HFFc6 (cell line): ENCODE results near the gene RBMS3. TPM values are rescaled to one million over a fixed set of nuclear protein-coding genes. Genes with fewer than 3 reads are reported as not detected.

Source experiments
- DNase-seq: peaks from one replicate; pipeline ENCODE4 v3.0.0-alpha.2; 2018
- H3K27ac Mint-ChIP-seq: 2 replicates; pipeline ENCODE4 v1.8.0; 2020; ENCODE audit warnings: mild to moderate bottlenecking, mixed read lengths
- H3K27me3 Mint-ChIP-seq: 2 replicates; pipeline ENCODE4 v1.8.0; 2021; ENCODE audit warnings: mild to moderate bottlenecking, moderate library complexity, mixed read lengths; ENCODE audit not compliant: insufficient read depth
- H3K36me3 Mint-ChIP-seq: 2 replicates; pipeline ENCODE4 v1.8.0; 2021; ENCODE audit warnings: low read depth, mixed read lengths
- H3K4me1 Mint-ChIP-seq: 2 replicates; pipeline ENCODE4 v1.8.0; 2020; ENCODE audit warnings: low read depth, mixed read lengths
- H3K4me3 Mint-ChIP-seq: 2 replicates; pipeline ENCODE4 v1.8.0; 2020; ENCODE audit warnings: mild to moderate bottlenecking, moderate library complexity, mixed read lengths
- H3K9me3 Mint-ChIP-seq: 2 replicates; pipeline ENCODE4 v1.8.0; 2020; ENCODE audit warnings: mild to moderate bottlenecking, mixed read lengths
- CTCF ChIP-seq: fragments of 200-600 bp; sonication (generic); IDR thresholded peaks from 2 replicates; pipeline ENCODE4 v1.5.0; 2021; ENCODE audit warnings: antibody characterized with exemption, mild to moderate bottlenecking
- total RNA-seq, 6 experiments: library from RNA; stranded (reverse); fragmentation: NEBNext Ultra II Directional; extraction: Animal tissue kit (Norgen Biotek cat#: 25700); gene quantifications; 2 replicates in 1 of 6; 3 replicates in 5 of 6; pipeline ENCODE4 v1.2.3, GENCODE V29; 2021

RBMS3 gene
- total RNA-seq, 6 experiments from 2014 or later = 22.8 to 46.9 (median 39.4) TPM

GRCh38 chr3:29991198-29991597 is 710.3 kb downstream of the RBMS3 start:
- H3K27ac Mint-ChIP-seq = no peak overlapping the region
- H3K36me3 Mint-ChIP-seq = peaks cover 19% of the 10 kb centered on the region
- no peaks in the 10 kb centered on the region for H3K27me3 Mint-ChIP-seq
- no peaks in the 10 kb centered on the region for H3K4me1 Mint-ChIP-seq
- no peak for TF ChIP-seq CTCF
- DNase-seq = no peak
- peaks cover 3% of the 10 kb centered on the region; the same call in 1 of the 2 replicates for H3K9me3 Mint-ChIP-seq
- H3K4me3 Mint-ChIP-seq = no peak overlapping the region

- DNase-seq = no peak
These were observed 721.9 kb downstream of the RBMS3 start for GRCh38 chr3:30002797-30003196.

GRCh38 chr3:30003741-30004140 is 722.9 kb downstream of the RBMS3 start:
- Mint-ChIP-seq H3K36me3 (no peaks in the 10 kb centered on the region; the same call in 1 of the 2 replicates), H3K4me3 (no peak overlapping the region), H3K27ac (no peak overlapping the region), H3K4me1 (peaks cover 48% of the 10 kb centered on the region), H3K27me3 (no peaks in the 10 kb centered on the region), H3K9me3 (no peaks in the 10 kb centered on the region)
- DNase-seq = no peak
- TF ChIP-seq CTCF = no peak

More at GRCh38 chr3:30002797-30003196, 721.9 kb downstream of the RBMS3 start:
- Mint-ChIP-seq H3K36me3 (no peaks in the 10 kb centered on the region; the same call in 1 of the 2 replicates), H3K27ac (no peak overlapping the region), H3K27me3 (no peaks in the 10 kb centered on the region; the same call in 1 of the 2 replicates), H3K4me3 (no peak overlapping the region), H3K9me3 (no peaks in the 10 kb centered on the region), H3K4me1 (peaks cover 45% of the 10 kb centered on the region)
- no peak for TF ChIP-seq CTCF

- H3K4me1 Mint-ChIP-seq = peaks cover 48% of the 10 kb centered on the region
These were observed 723.6 kb downstream of the RBMS3 start for GRCh38 chr3:30004481-30004880.

GRCh38 chr3:30006111-30006510 is 725.2 kb downstream of the RBMS3 start:
- no peak overlapping the region; the same call in 1 of the 2 replicates for H3K27ac Mint-ChIP-seq
- no peak for TF ChIP-seq CTCF
- DNase-seq = no peak
- H3K9me3 Mint-ChIP-seq = no peaks in the 10 kb centered on the region
- H3K36me3 Mint-ChIP-seq = no peaks in the 10 kb centered on the region
- peaks cover 48% of the 10 kb centered on the region for H3K4me1 Mint-ChIP-seq
- H3K4me3 Mint-ChIP-seq = no peak overlapping the region
- no peaks in the 10 kb centered on the region for H3K27me3 Mint-ChIP-seq

More at GRCh38 chr3:30004481-30004880, 723.6 kb downstream of the RBMS3 start:
- TF ChIP-seq CTCF = no peak
- no peak overlapping the region for H3K27ac Mint-ChIP-seq
- no peaks in the 10 kb centered on the region for H3K27me3 Mint-ChIP-seq
- H3K4me3 Mint-ChIP-seq = no peak overlapping the region
- H3K36me3 Mint-ChIP-seq = no peaks in the 10 kb centered on the region
- H3K9me3 Mint-ChIP-seq = no peaks in the 10 kb centered on the region
- peak; percentile 13 for DNase-seq

GRCh38 chr3:30007668-30008067 is 726.8 kb downstream of the RBMS3 start:
- TF ChIP-seq CTCF = no peak
- DNase-seq = no peak
- Mint-ChIP-seq H3K4me1 (peaks cover 46% of the 10 kb centered on the region), H3K9me3 (no peaks in the 10 kb centered on the region), H3K27ac (no peak overlapping the region), H3K36me3 (no peaks in the 10 kb centered on the region), H3K27me3 (no peaks in the 10 kb centered on the region), H3K4me3 (no peak overlapping the region)
